Smooth muscle cell (in vitro differentiated cells): Measurements from ENCODE around the gene TSPAN11. TPM values are rescaled to one million over a fixed set of nuclear protein-coding genes. Genes with fewer than 3 reads are reported as not detected.

Experiments
- DNase-seq: peaks from one replicate; lab custom pipeline; 2025; ENCODE audit not compliant: unreplicated experiment; lab: John Stamatoyannopoulos, UW
- H2AFZ ChIP-seq: fragments of 200-600 bp; sonication (generic); 2 replicates; pipeline ENCODE4 v1.6.0; 2016; ENCODE audit warnings: antibody characterized with exemption, low read depth, mild to moderate bottlenecking
- H3F3A ChIP-seq: fragments of 200-600 bp; sonication (generic); 2 replicates; pipeline ENCODE4 v1.6.0; 2017; ENCODE audit warnings: antibody characterized with exemption, low read depth
- H3K27ac ChIP-seq: fragments of 200-600 bp; sonication (generic); 2 replicates; pipeline ENCODE4 v1.5.1; 2016; ENCODE audit warnings: low read depth, mild to moderate bottlenecking
- H3K27me3 ChIP-seq: fragments of 200-600 bp; sonication (generic); 2 replicates; pipeline ENCODE4 v1.6.1; 2016; ENCODE audit warnings: low read depth, mild to moderate bottlenecking
- H3K36me3 ChIP-seq: fragments of 200-600 bp; sonication (generic); 2 replicates; pipeline ENCODE4 v1.5.1; 2016; ENCODE audit warnings: low read depth
- H3K4me1 ChIP-seq: fragments of 200-600 bp; sonication (generic); 2 replicates; pipeline ENCODE4 v1.5.1; 2016; ENCODE audit warnings: low read depth
- H3K4me2 ChIP-seq: fragments of 200-600 bp; sonication (generic); 2 replicates; pipeline ENCODE4 v1.6.0; 2016; ENCODE audit warnings: mild to moderate bottlenecking
- H3K4me3 ChIP-seq: fragments of 200-600 bp; sonication (generic); 2 replicates; pipeline ENCODE4 v1.5.1; 2016; ENCODE audit warnings: mild to moderate bottlenecking
- H3K79me2 ChIP-seq: fragments of 200-600 bp; sonication (generic); 2 replicates; pipeline ENCODE4 v1.6.0; 2016; ENCODE audit warnings: low read depth, mild to moderate bottlenecking
- H3K9ac ChIP-seq: fragments of 200-600 bp; sonication (generic); 2 replicates; pipeline ENCODE4 v1.6.0; 2016; ENCODE audit warnings: low read depth
- H3K9me3 ChIP-seq: fragments of 200-600 bp; sonication (generic); replicated peaks from 2 replicates; pipeline ENCODE4 v1.5.1; 2016; ENCODE audit warnings: low read depth
- H4K20me1 ChIP-seq: fragments of 200-600 bp; sonication (generic); 2 replicates; pipeline ENCODE4 v1.6.0; 2016; ENCODE audit warnings: low read depth
- CTCF ChIP-seq: fragments of 200-600 bp; sonication (generic); IDR thresholded peaks from 2 replicates; pipeline ENCODE4 v1.5.1; 2017; ENCODE audit warnings: borderline replicate concordance, mild to moderate bottlenecking, antibody characterized with exemption; ENCODE audit not compliant: insufficient read depth, poor library complexity, severe bottlenecking
- WGBS: methylation state at CpG from one replicate; pipeline ENCODE4 v1.1.7; 2016; ENCODE audit warnings: low lambda C conversion rate; 5-methylcytosine and 5-hydroxymethylcytosine counted together
- polyA plus RNA-seq: library from polyadenylated mRNA; unstranded; fragments of >200 nt; fragmentation: Nextera tagmentation; extraction: Ambion mirVana; gene quantifications from 2 replicates; pipeline ENCODE4 v1.2.1, GENCODE V29; 2016
- total RNA-seq: library from RNA; depleted of rRNA; stranded (reverse); fragments of >200 nt; gene quantifications from 2 replicates; pipeline ENCODE4 v1.2.3, GENCODE V29; 2014

TSPAN11 gene
- total and polyA plus RNA-seq, 2 experiments from 2014 or later = 2.8 to 3.0 TPM

- Histone ChIP-seq H3K4me2 (no peak overlapping the region), H3K9me3 (no peaks in the 10 kb centered on the region), H4K20me1 (no peaks in the 10 kb centered on the region), H3K27me3 (peaks cover under 1% of the 10 kb centered on the region), H3K4me3 (no peak overlapping the region), H3K27ac (no peak overlapping the region), H2AFZ (no peak overlapping the region), H3K36me3 (no peaks in the 10 kb centered on the region), H3K9ac (no peak overlapping the region), H3K79me2 (no peaks in the 10 kb centered on the region), H3K4me1 (no peaks in the 10 kb centered on the region), H3F3A (no peaks in the 10 kb centered on the region)
- WGBS = 96% methylated on average over 6 of the region's 6 CpGs
- TF ChIP-seq CTCF = no peak
- DNase-seq = no peak
Observed at GRCh38 chr12:31019561-31019960, 93.0 kb downstream of the TSPAN11 start.

- no peak overlapping the region for H3K27ac ChIP-seq
- no peak for DNase-seq
- no peak overlapping the region for H3K9ac ChIP-seq
- H3K27me3 ChIP-seq = no peaks in the 10 kb centered on the region
- no peaks in the 10 kb centered on the region for H3K36me3 ChIP-seq
- no peaks in the 10 kb centered on the region for H3F3A ChIP-seq
- no peak for TF ChIP-seq CTCF
- no peaks in the 10 kb centered on the region for H3K4me1 ChIP-seq
- no peaks in the 10 kb centered on the region for H3K9me3 ChIP-seq
- no peak overlapping the region for H3K4me2 ChIP-seq
- no peaks in the 10 kb centered on the region for H3K79me2 ChIP-seq
- no peak overlapping the region for H3K4me3 ChIP-seq
- no peaks in the 10 kb centered on the region for H4K20me1 ChIP-seq
- no peak overlapping the region for H2AFZ ChIP-seq
- WGBS = 89% methylated on average over 14 of the region's 14 CpGs
Observed at GRCh38 chr12:31019976-31020375, 93.4 kb downstream of the TSPAN11 start.

- H3K4me2 ChIP-seq = no peak overlapping the region
Observed at GRCh38 chr12:31020385-31021166, 94.0 kb downstream of the TSPAN11 start.

More at GRCh38 chr12:31020385-31021166, 94.0 kb downstream of the TSPAN11 start:
- DNase-seq = no peak
- H3K27me3 ChIP-seq = no peaks in the 10 kb centered on the region
- no peak overlapping the region for H3K9ac ChIP-seq
- no peak for TF ChIP-seq CTCF
- no peaks in the 10 kb centered on the region for H4K20me1 ChIP-seq
- no peaks in the 10 kb centered on the region for H3K4me1 ChIP-seq
- no peaks in the 10 kb centered on the region for H3K9me3 ChIP-seq
- H3K27ac ChIP-seq = no peak overlapping the region
- WGBS = 93% methylated on average over 11 of the region's 11 CpGs
- H3K4me3 ChIP-seq = no peak overlapping the region
- no peaks in the 10 kb centered on the region for H3F3A ChIP-seq
- no peaks in the 10 kb centered on the region for H3K36me3 ChIP-seq
- no peaks in the 10 kb centered on the region for H3K79me2 ChIP-seq
- H2AFZ ChIP-seq = no peak overlapping the region
